WTC11 (cell line): ENCODE data around the gene NOS1. TPM values are rescaled to one million over a fixed set of nuclear protein-coding genes. Genes with fewer than 3 reads are reported as not detected.

Source experiments
- ATAC-seq: fragments of 200-7000 bp; cut with Tn5 transposase; 2 replicates; pipeline ENCODE4 v1.10.0; 2021; ENCODE audit warnings: mild to moderate bottlenecking, moderate library complexity
- CTCF ChIA-PET: fragments of 300-600 bp; sonication (Branson Sonifier 250); formaldehyde crosslinking; loops from one replicate; lab custom pipeline; 2021; ENCODE audit warnings: antibody characterized with exemption; lab: Charles Lee
- POLR2A ChIA-PET: fragments of 350-600 bp; sonication (Branson Sonifier 250); formaldehyde crosslinking; loops from one replicate; lab custom pipeline; 2021; ENCODE audit warnings: antibody characterized with exemption; lab: Charles Lee
- DNase-seq: peaks from one replicate; pipeline ENCODE4 v3.0.0; 2021; ENCODE audit warnings: low spot score
- H3K27ac Mint-ChIP-seq: 2 replicates; pipeline ENCODE4 v1.8.0; 2021; ENCODE audit warnings: mixed read lengths
- H3K27me3 Mint-ChIP-seq: 2 replicates; pipeline ENCODE4 v1.8.0; 2021; ENCODE audit warnings: low read depth, mild to moderate bottlenecking, moderate library complexity, mixed read lengths
- H3K36me3 Mint-ChIP-seq: 2 replicates; pipeline ENCODE4 v1.8.0; 2021; ENCODE audit warnings: mixed read lengths
- H3K4me1 Mint-ChIP-seq: 2 replicates; pipeline ENCODE4 v1.8.0; 2022; ENCODE audit warnings: mixed read lengths
- H3K4me3 Mint-ChIP-seq: 2 replicates; pipeline ENCODE4 v1.8.0; 2021; ENCODE audit warnings: mild to moderate bottlenecking, moderate library complexity, mixed read lengths
- H3K9me3 Mint-ChIP-seq: 2 replicates; pipeline ENCODE4 v1.8.0; 2021; ENCODE audit warnings: mixed read lengths
- ARID4B ChIP-seq: sonication (generic); formaldehyde crosslinking; IDR thresholded peaks from 2 replicates; pipeline ENCODE4 v1.8.0; 2023; ENCODE audit warnings: missing genetic modification reagents, mild to moderate bottlenecking, borderline replicate concordance
- ATF2 ChIP-seq: sonication (generic); formaldehyde crosslinking; IDR thresholded peaks from 2 replicates; pipeline ENCODE4 v1.8.1; 2022; ENCODE audit warnings: low read depth, missing genetic modification reagents, borderline replicate concordance
- ATF3 ChIP-seq: sonication (generic); formaldehyde crosslinking; conservative IDR thresholded peaks from 2 replicates; pipeline ENCODE4 v1.8.1; 2022; ENCODE audit warnings: mild to moderate bottlenecking, missing genetic modification reagents
- CBFB ChIP-seq: sonication (generic); formaldehyde crosslinking; IDR thresholded peaks from 2 replicates; pipeline ENCODE4 v1.8.1; 2022; ENCODE audit warnings: mild to moderate bottlenecking, low read depth, missing genetic modification reagents
- CTCF ChIP-seq: fragments of 200-600 bp; IDR thresholded peaks from 2 replicates; pipeline ENCODE4 v1.8.0; 2022; ENCODE audit warnings: antibody characterized with exemption
- E2F5 ChIP-seq: sonication (generic); formaldehyde crosslinking; IDR thresholded peaks from 2 replicates; pipeline ENCODE4 v1.8.1; 2022; ENCODE audit warnings: mild to moderate bottlenecking, moderate library complexity, missing genetic modification reagents
- FOXP4 ChIP-seq: sonication (generic); formaldehyde crosslinking; IDR thresholded peaks from 2 replicates; pipeline ENCODE4 v1.8.0; 2022; ENCODE audit warnings: mild to moderate bottlenecking, missing genetic modification reagents
- GABPB1 ChIP-seq: sonication (generic); formaldehyde crosslinking; IDR thresholded peaks from 2 replicates; pipeline ENCODE4 v1.8.1; 2023; ENCODE audit warnings: mild to moderate bottlenecking, missing genetic modification reagents
- HMGA2 ChIP-seq: fragments of 250-450 bp; sonication (Bioruptor Pico); IDR thresholded peaks from 2 replicates; pipeline ENCODE4 v1.4.0; 2021; ENCODE audit warnings: mild to moderate bottlenecking, moderate library complexity
- IRF2 ChIP-seq: sonication (generic); formaldehyde crosslinking; IDR thresholded peaks from 2 replicates; pipeline ENCODE4 v1.8.0; 2022; ENCODE audit warnings: low read depth, missing genetic modification reagents, borderline replicate concordance
- KAT7 ChIP-seq: sonication (generic); formaldehyde crosslinking; IDR thresholded peaks from 2 replicates; pipeline ENCODE4 v1.8.1; 2023; ENCODE audit warnings: missing genetic modification reagents, mild to moderate bottlenecking, borderline replicate concordance
- RELA ChIP-seq: sonication (generic); formaldehyde crosslinking; IDR thresholded peaks from 2 replicates; pipeline ENCODE4 v1.8.1; 2022; ENCODE audit warnings: missing genetic modification reagents, mild to moderate bottlenecking, borderline replicate concordance
- RORB ChIP-seq: fragments of 250-450 bp; sonication (Bioruptor Pico); IDR thresholded peaks from 2 replicates; pipeline ENCODE4 v1.9.0; 2021; ENCODE audit warnings: mild to moderate bottlenecking
- SMAD4 ChIP-seq: sonication (generic); formaldehyde crosslinking; IDR thresholded peaks from 2 replicates; pipeline ENCODE4 v1.8.0; 2022; ENCODE audit warnings: mild to moderate bottlenecking, missing genetic modification reagents
- TEAD1 ChIP-seq: sonication (generic); formaldehyde crosslinking; IDR thresholded peaks from 2 replicates; pipeline ENCODE4 v1.8.0; 2022; ENCODE audit warnings: mild to moderate bottlenecking, missing genetic modification reagents
- ZSCAN18 ChIP-seq: fragments of 250-450 bp; sonication (Bioruptor Pico); IDR thresholded peaks from 2 replicates; pipeline ENCODE4 v2.1.2; 2022; ENCODE audit warnings: mild to moderate bottlenecking, moderate library complexity
- total RNA-seq: library from RNA; stranded (reverse); gene quantifications from 3 replicates; pipeline ENCODE4 v1.2.3, GENCODE V29; 2021

NOS1 gene
- total RNA-seq, 1 experiment from 2014 or later = 4.5 TPM

- H3K27ac Mint-ChIP-seq = no peak overlapping the region
- peaks cover 4% of the 10 kb centered on the region; the same call in 1 of the 2 replicates for H3K9me3 Mint-ChIP-seq
- POLR2A ChIA-PET = no interaction called here
- ATAC-seq = no peak
- no peaks in the 10 kb centered on the region for H3K36me3 Mint-ChIP-seq
- no peaks in the 10 kb centered on the region for H3K27me3 Mint-ChIP-seq
- H3K4me3 Mint-ChIP-seq = no peak overlapping the region
- DNase-seq = no peak
- TF ChIP-seq GABPB1 (CRISPR knock-in tag) = no peak
- TF ChIP-seq ARID4B (CRISPR knock-in tag) = no peak
- TF ChIP-seq CBFB = no peak
- no peak for TF ChIP-seq TEAD1 (CRISPR knock-in tag)
- TF ChIP-seq CTCF = no peak
- TF ChIP-seq, all 79 proteins: peak for 0
- H3K4me1 Mint-ChIP-seq = peaks cover 18% of the 10 kb centered on the region
- CTCF ChIA-PET = interaction anchor here (1.4 kb wide), 2 partner anchors 54 to 504 kb away, joined by 3 to 4 read pairs; no protein-coding TSS in a partner anchor
Observed at GRCh38 chr12:117333331-117333881, 28.0 kb downstream of the NOS1 start.

- Mint-ChIP-seq H3K27me3 (no peaks in the 10 kb centered on the region), H3K36me3 (no peaks in the 10 kb centered on the region), H3K4me1 (peaks cover 16% of the 10 kb centered on the region), H3K9me3 (peaks cover 4% of the 10 kb centered on the region; the same call in 1 of the 2 replicates), H3K27ac (no peak overlapping the region), H3K4me3 (no peak overlapping the region)
- no peak for DNase-seq
- CTCF ChIA-PET = interaction anchor here (0.6 to 2.7 kb wide), 3 partner anchors 36 to 735 kb away, joined by 3 to 11 read pairs (median 6); no protein-coding TSS in a partner anchor
- ATAC-seq = no peak
- POLR2A ChIA-PET = no interaction called here
- TF ChIP-seq RELA (CRISPR knock-in tag) (no peak), E2F5 (CRISPR knock-in tag) (no peak), RORB (no peak), SMAD4 (no peak), IRF2 (CRISPR knock-in tag) (no peak), HMGA2 (CRISPR knock-in tag) (no peak), GABPB1 (CRISPR knock-in tag) (no peak), ZSCAN18 (CRISPR knock-in tag) (no peak), ATF2 (CRISPR knock-in tag) (no peak), CTCF (no peak), ATF3 (no peak), FOXP4 (CRISPR knock-in tag) (no peak), KAT7 (no peak)
Observed at GRCh38 chr12:117331691-117332090, 29.7 kb downstream of the NOS1 start.
